HepG2 (cell line): Measurements from ENCODE around the gene IMPDH1. TPM values are rescaled to one million over a fixed set of nuclear protein-coding genes. Genes with fewer than 3 reads are reported as not detected.

Source experiments
- ATAC-seq: fragments of 200-7000 bp; cut with Tn5 transposase; 3 replicates; pipeline ENCODE4 v1.9.1; 2020; ENCODE audit warnings: mild to moderate bottlenecking, moderate library complexity
- BruUV-seq: library from RNA; stranded (reverse); fragments of 400-500 nt; replicated peaks from 2 replicates; lab custom pipeline; 2021; lab: Mats Ljungman, UMichigan
- CTCF ChIA-PET: fragments of 300-600 bp; formaldehyde crosslinking; extraction: SDS; loops from one replicate; lab custom pipeline; 2021; ENCODE audit warnings: low total read pairs, inconsistent platforms, low intra/inter-chr PET ratio; lab: Yijun Ruan, JAX
- POLR2A ChIA-PET: fragments of 350-600 bp; sonication (Branson Sonifier 250); formaldehyde crosslinking; loops from one replicate; lab custom pipeline; 2020; ENCODE audit warnings: antibody characterized with exemption, inconsistent platforms; lab: Yijun Ruan, JAX
- DNase-seq: peaks from one replicate; pipeline ENCODE4 v3.0.0-alpha.2; 2015; ENCODE audit warnings: low spot score
- FAIRE-seq: peaks from 3 replicates; lab custom pipeline; 2011; peaks lifted over from hg19 to GRCh38; lab: Jason Lieb, UNC
- H2AFZ ChIP-seq: one replicate; pipeline ENCODE4 v1.6.1; 2011; ENCODE audit warnings: low read length, inconsistent platforms
- H3K27ac ChIP-seq: fragments of 300-600 bp; 3 replicates; pipeline ENCODE4 v1.8.0; 2011; ENCODE audit warnings: mixed run types, mild to moderate bottlenecking, mixed read lengths, low read length, inconsistent platforms; ENCODE audit not compliant: insufficient read depth; ENCODE audit errors: extremely low read length
- H3K27me3 ChIP-seq, 2 experiments: fragments of 200-600 bp in 1 of 2; 2 replicates in 1 of 2; 3 replicates in 1 of 2; pipeline versions ENCODE4 v1.6.0 to v1.8.0; 2011; ENCODE audit warnings: low read length in 2 of 2, mild to moderate bottlenecking in 2 of 2, moderate library complexity in 2 of 2, inconsistent platforms in 1 of 2; ENCODE audit not compliant: insufficient read depth in 2 of 2, control insufficient read depth in 1 of 2
- H3K36me3 ChIP-seq, 2 experiments: fragments of 200-600 bp in 1 of 2; replicated peaks in 1 of 2; 2 replicates in 1 of 2; 3 replicates in 1 of 2; pipeline versions ENCODE4 v1.5.1 to v1.8.0; 2011; ENCODE audit warnings: low read length in 2 of 2, inconsistent platforms in 1 of 2; ENCODE audit not compliant: insufficient read depth in 2 of 2, control insufficient read depth in 1 of 2
- H3K4me1 ChIP-seq: 2 replicates; pipeline ENCODE4 v1.5.1; 2012; ENCODE audit warnings: low read length, inconsistent platforms; ENCODE audit not compliant: insufficient read depth
- H3K4me2 ChIP-seq: 2 replicates; pipeline ENCODE4 v1.6.0; 2011; ENCODE audit warnings: low read depth, low read length, inconsistent platforms
- H3K4me3 ChIP-seq, 3 experiments: fragments of 200-600 bp in 1 of 3; sonication (generic), shearing (Covaris generic) in 1 of 3; replicated peaks in 1 of 3; 2 replicates each; pipeline ENCODE4 v1.5.1; 2011 to 2016; ENCODE audit warnings: low read length in 3 of 3, inconsistent platforms in 2 of 3, low read depth in 2 of 3, mild to moderate bottlenecking in 2 of 3, control low read depth in 1 of 3, mixed read lengths in 1 of 3; ENCODE audit not compliant: insufficient read depth in 1 of 3
- H3K79me2 ChIP-seq: one replicate; pipeline ENCODE4 v1.6.1; 2011; ENCODE audit warnings: low read length, inconsistent platforms; ENCODE audit not compliant: insufficient read depth
- H3K9ac ChIP-seq: 2 replicates; pipeline ENCODE4 v1.6.0; 2011; ENCODE audit warnings: mild to moderate bottlenecking, low read depth, low read length, inconsistent platforms; ENCODE audit not compliant: insufficient read depth
- H3K9me3 ChIP-seq: 2 replicates; pipeline ENCODE4 v1.5.1; 2012; ENCODE audit warnings: mild to moderate bottlenecking, low read length
- H4K20me1 ChIP-seq: 2 replicates; pipeline ENCODE4 v1.6.0; 2011; ENCODE audit warnings: inconsistent platforms, mild to moderate bottlenecking, low read length, moderate library complexity; ENCODE audit not compliant: insufficient read depth
- KLF13 ChIP-seq: sonication (generic); formaldehyde crosslinking; IDR thresholded peaks from 2 replicates; pipeline ENCODE4 v1.4.0; 2020; ENCODE audit warnings: mild to moderate bottlenecking, missing genetic modification reagents
- MYNN ChIP-seq: sonication (generic); formaldehyde crosslinking; IDR thresholded peaks from 2 replicates; pipeline ENCODE4 v1.4.0; 2020; ENCODE audit warnings: mild to moderate bottlenecking, low read depth, missing genetic modification reagents
- RFX1 ChIP-seq: fragments of 450-650 bp; IDR thresholded peaks from 2 replicates; pipeline ENCODE4 v1.6.1; 2017
- SMC3 ChIP-seq: IDR thresholded peaks from 2 replicates; pipeline ENCODE4 v1.6.1; 2011; ENCODE audit warnings: low read length, improper control_type of control experiment
- STAG1 ChIP-seq: sonication (generic); formaldehyde crosslinking; IDR thresholded peaks from 2 replicates; pipeline ENCODE4 v1.4.0; 2020; ENCODE audit warnings: missing genetic modification reagents
- TARDBP ChIP-seq: sonication (generic); formaldehyde crosslinking; IDR thresholded peaks from 2 replicates; pipeline ENCODE4 v1.8.0; 2022; ENCODE audit warnings: mild to moderate bottlenecking, missing genetic modification reagents
- ZNF230 ChIP-seq: sonication (generic); formaldehyde crosslinking; IDR thresholded peaks from 2 replicates; pipeline ENCODE4 v1.4.0; 2020; ENCODE audit warnings: mild to moderate bottlenecking, missing genetic modification reagents
- WGBS: methylation state at CpG from one replicate; pipeline ENCODE4 v1.1.6; 2017; ENCODE audit warnings: low lambda C conversion rate; 5-methylcytosine and 5-hydroxymethylcytosine counted together
- in situ Hi-C: cut with HindIII; loops from 2 replicates; pipeline ENCODE4 v1.10.0; 2017; ENCODE audit warnings: low pct_unique_long_range_greater_than_20kb; ENCODE audit not compliant: extremely low pct_ligation_motif_present
- intact Hi-C: fragments of 100-400 bp; cut with micrococcal nuclease; formaldehyde crosslinking; loops from one replicate; pipeline ENCODE4 v1.10.0; 2022; ENCODE audit not compliant: unreplicated experiment
- polyA plus RNA-seq, 8 experiments: library from polyadenylated mRNA; depleted of rRNA in 3 of 8; stranded (reverse) in 7 of 8; unstranded in 1 of 8; fragments of >200 nt; fragmentation: Illumina TruSeq in 4 of 8; extraction: Trizol in 4 of 8; gene quantifications; 2 replicates each; pipeline versions ENCODE4 v1.2.1 to v1.2.3, GENCODE V29; 2011 to 2016; ENCODE audit warnings: low read depth in 4 of 8, missing spikeins in 1 of 8, mixed read lengths in 1 of 8; ENCODE audit not compliant: insufficient read depth in 1 of 8
- total RNA-seq, 5 experiments: library from RNA; depleted of rRNA; stranded (reverse); fragments of >200 nt; fragmentation: Illumina TruSeq; extraction: Trizol; gene quantifications; 2 replicates each; pipeline ENCODE4 v1.2.3, GENCODE V29; 2016; ENCODE audit warnings: low read depth in 1 of 5
- TF ChIP-seq, protein P1 (sequence below): fragments of 450-650 bp; IDR thresholded peaks from 2 replicates; pipeline ENCODE4 v1.6.1; 2016
- TF ChIP-seq, protein P2 (sequence below): sonication (generic); formaldehyde crosslinking; IDR thresholded peaks from 2 replicates; pipeline ENCODE4 v1.5.0; 2020; ENCODE audit warnings: mild to moderate bottlenecking, missing genetic modification reagents, moderate library complexity

IMPDH1 gene
- total and polyA plus RNA-seq, 2 of the 13 experiments (the other 11 are each of a cell fraction or from before 2014, with no cell fraction given): 22.8 to 34.0 TPM

DNA sequence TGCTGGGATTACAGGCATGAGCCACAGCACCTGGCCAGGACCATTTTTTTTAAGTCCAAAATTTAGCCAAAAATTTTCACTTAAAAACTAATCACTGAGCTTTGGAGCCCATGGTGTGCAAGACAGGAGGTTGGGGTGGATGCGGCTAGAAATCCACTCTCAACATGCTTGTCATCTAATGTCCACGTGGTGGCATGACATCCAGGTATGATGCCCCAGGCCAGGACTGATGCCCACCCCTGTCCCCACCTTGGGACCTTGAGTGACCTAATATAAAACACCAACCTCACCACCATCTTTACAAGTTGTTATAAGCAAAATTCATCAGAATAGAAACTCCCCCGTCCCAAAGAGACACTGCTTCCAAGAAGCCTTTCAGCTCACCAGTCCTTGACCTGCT, 20.4 kb upstream of the IMPDH1 start:
- Histone ChIP-seq H2AFZ (no peak overlapping the region), H3K9ac (no peak overlapping the region), H3K4me1 (peaks cover 49% of the 10 kb centered on the region), H3K79me2 (no peaks in the 10 kb centered on the region), H4K20me1 (no peaks in the 10 kb centered on the region), H3K36me3 (no peaks in the 10 kb centered on the region), H3K27me3 (peaks cover 2 to 10% of the 10 kb centered on the region in 2 experiments; a peak in 3 of 5 replicates), H3K9me3 (no peaks in the 10 kb centered on the region), H3K4me2 (no peak overlapping the region), H3K4me3 (no peak overlapping the region), H3K27ac (no peak overlapping the region)
- no peak for TF ChIP-seq MYNN (CRISPR knock-in tag)
- TF ChIP-seq ZNF230 (CRISPR knock-in tag): no peak
- TF ChIP-seq TARDBP: no peak
- TF ChIP-seq SMC3: peak; percentile 47; the same call in 1 of the 2 replicates
- no peak for TF ChIP-seq RFX1
- TF ChIP-seq, protein P1, sequence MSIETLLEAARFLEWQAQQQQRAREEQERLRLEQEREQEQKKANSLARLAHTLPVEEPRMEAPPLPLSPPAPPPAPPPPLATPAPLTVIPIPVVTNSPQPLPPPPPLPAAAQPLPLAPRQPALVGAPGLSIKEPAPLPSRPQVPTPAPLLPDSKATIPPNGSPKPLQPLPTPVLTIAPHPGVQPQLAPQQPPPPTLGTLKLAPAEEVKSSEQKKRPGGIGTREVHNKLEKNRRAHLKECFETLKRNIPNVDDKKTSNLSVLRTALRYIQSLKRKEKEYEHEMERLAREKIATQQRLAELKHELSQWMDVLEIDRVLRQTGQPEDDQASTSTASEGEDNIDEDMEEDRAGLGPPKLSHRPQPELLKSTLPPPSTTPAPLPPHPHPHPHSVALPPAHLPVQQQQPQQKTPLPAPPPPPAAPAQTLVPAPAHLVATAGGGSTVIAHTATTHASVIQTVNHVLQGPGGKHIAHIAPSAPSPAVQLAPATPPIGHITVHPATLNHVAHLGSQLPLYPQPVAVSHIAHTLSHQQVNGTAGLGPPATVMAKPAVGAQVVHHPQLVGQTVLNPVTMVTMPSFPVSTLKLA: peak; percentile 45
- TF ChIP-seq STAG1 (CRISPR knock-in tag): peak; percentile 29
- no peak for TF ChIP-seq KLF13 (CRISPR knock-in tag)
- TF ChIP-seq, protein P2, sequence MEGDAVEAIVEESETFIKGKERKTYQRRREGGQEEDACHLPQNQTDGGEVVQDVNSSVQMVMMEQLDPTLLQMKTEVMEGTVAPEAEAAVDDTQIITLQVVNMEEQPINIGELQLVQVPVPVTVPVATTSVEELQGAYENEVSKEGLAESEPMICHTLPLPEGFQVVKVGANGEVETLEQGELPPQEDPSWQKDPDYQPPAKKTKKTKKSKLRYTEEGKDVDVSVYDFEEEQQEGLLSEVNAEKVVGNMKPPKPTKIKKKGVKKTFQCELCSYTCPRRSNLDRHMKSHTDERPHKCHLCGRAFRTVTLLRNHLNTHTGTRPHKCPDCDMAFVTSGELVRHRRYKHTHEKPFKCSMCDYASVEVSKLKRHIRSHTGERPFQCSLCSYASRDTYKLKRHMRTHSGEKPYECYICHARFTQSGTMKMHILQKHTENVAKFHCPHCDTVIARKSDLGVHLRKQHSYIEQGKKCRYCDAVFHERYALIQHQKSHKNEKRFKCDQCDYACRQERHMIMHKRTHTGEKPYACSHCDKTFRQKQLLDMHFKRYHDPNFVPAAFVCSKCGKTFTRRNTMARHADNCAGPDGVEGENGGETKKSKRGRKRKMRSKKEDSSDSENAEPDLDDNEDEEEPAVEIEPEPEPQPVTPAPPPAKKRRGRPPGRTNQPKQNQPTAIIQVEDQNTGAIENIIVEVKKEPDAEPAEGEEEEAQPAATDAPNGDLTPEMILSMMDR (CRISPR knock-in tag): peak; percentile 50
- BruUV-seq: no TSS peak
- 13% methylated on average over 3 of the region's 3 CpGs for WGBS
- intact Hi-C loops (no loop called here), in situ Hi-C loops (loop anchor here (25.0 kb wide), 1 partner anchor 457 kb away; no protein-coding TSS in a partner anchor)
- DNase-seq (no peak), FAIRE-seq (no peak), ATAC-seq (peak; percentile 45; the same call in 1 of the 3 replicates)
- ChIA-PET CTCF (interaction anchor here (7.4 kb wide), 1 partner anchor 30 kb away, joined by 140 read pairs; no protein-coding TSS in a partner anchor), POLR2A (no interaction called here)
